GM19240 (cell line): ENCODE results near the gene PPP1R7.
A peak's percentile ranks its signal among the peaks of the same experiment; 100 is the strongest.

Experiments used
- DNase-seq: peaks from one replicate; pipeline ENCODE4 v3.0.0; 2011; ENCODE audit warnings: low spot score; ENCODE audit not compliant: insufficient read length

PPP1R7 gene

GRCh38 chr2:241209271-241209670, 59.0 kb downstream of the PPP1R7 start:
- DNase-seq: no peak

GRCh38 chr2:241211276-241211675, 61.0 kb downstream of the PPP1R7 start:
- DNase-seq: no peak

- no peak for DNase-seq
These were observed 62.8 kb downstream of the PPP1R7 start for GRCh38 chr2:241213041-241213440.

- no peak for DNase-seq
These were observed 63.3 kb downstream of the PPP1R7 start for GRCh38 chr2:241213567-241213966.

- no peak for DNase-seq
These were observed 63.9 kb downstream of the PPP1R7 start for GRCh38 chr2:241214209-241214608.

GRCh38 chr2:241214766-241215165, 64.5 kb downstream of the PPP1R7 start:
- no peak for DNase-seq

- DNase-seq: no peak
These were observed 65.2 kb downstream of the PPP1R7 start for GRCh38 chr2:241215421-241215820.

GRCh38 chr2:241216211-241216761, 66.0 kb downstream of the PPP1R7 start:
- no peak for DNase-seq

GRCh38 chr2:241217320-241218031, 67.2 kb downstream of the PPP1R7 start:
- peak; percentile 91 for DNase-seq

GRCh38 chr2:241218131-241219029, 68.1 kb downstream of the PPP1R7 start:
- peak; percentile 31 for DNase-seq

- no peak for DNase-seq
These were observed 68.7 kb downstream of the PPP1R7 start for GRCh38 chr2:241219030-241219382.

GRCh38 chr2:241219856-241220356, 69.6 kb downstream of the PPP1R7 start:
- no peak for DNase-seq

- DNase-seq: no peak
These were observed 73.1 kb downstream of the PPP1R7 start for GRCh38 chr2:241223211-241224017.

- no peak for DNase-seq
These were observed 74.0 kb downstream of the PPP1R7 start for GRCh38 chr2:241224018-241224850.

GRCh38 chr2:241224851-241225438, 74.7 kb downstream of the PPP1R7 start:
- DNase-seq: no peak

GRCh38 chr2:241225545-241225944, 75.3 kb downstream of the PPP1R7 start:
- DNase-seq: no peak

GRCh38 chr2:241225983-241226382, 75.7 kb downstream of the PPP1R7 start:
- no peak for DNase-seq

- no peak for DNase-seq
These were observed 76.7 kb downstream of the PPP1R7 start for GRCh38 chr2:241226723-241227572.

GRCh38 chr2:241227594-241227993, 77.3 kb downstream of the PPP1R7 start:
- no peak for DNase-seq
